Measurements from ENCODE around the gene CACNB4. TPM values are rescaled to one million over a fixed set of nuclear protein-coding genes. Genes with fewer than 3 reads are reported as not detected.
A peak's percentile ranks its signal among the peaks of the same experiment; 100 is the strongest.
"Not testable (repeated sequence)": the region's sequence is repeated elsewhere in the genome, so short reads cannot be mapped to it uniquely, and the experiment has no call there.

The CACNB4 gene
- total and polyA plus RNA-seq, 2 donors = 3.0 to 3.5 TPM

GRCh38 chr2:152094014-152094413, 4.8 kb downstream of the CACNB4 start:
- H3K36me3 ChIP-seq (ENCODE audit: control insufficient read depth in 2 of 2, insufficient read depth in 2 of 2, low read length in 1 of 2) = no peaks in the 10 kb centered on the region
- peaks cover 0 to 4% of the 10 kb centered on the region in 2 donors for H3K4me1 ChIP-seq (ENCODE audit: control insufficient read depth in 2 of 2, insufficient read depth in 2 of 2, low read length in 2 of 2)
- DNase-seq (ENCODE audit: low read depth in 6 of 9, low spot score in 9 of 9) = no peak
- no peak overlapping the region for H3K4me3 ChIP-seq (ENCODE audit: low read length in 2 of 2)
- H3K27ac ChIP-seq (ENCODE audit: low read depth in 1 of 2, low read length in 1 of 2) = peak overlapping the region in 1 of 2 donors; percentile 24
- no peaks in the 10 kb centered on the region for H3K9me3 ChIP-seq (ENCODE audit: control insufficient read depth in 2 of 2, insufficient read depth in 1 of 2, low read length in 1 of 2)
- WGBS = 94% methylated on average over 2 of the region's 2 CpGs
- H3K27me3 ChIP-seq (ENCODE audit: control insufficient read depth in 2 of 2, insufficient read depth in 1 of 2, low read length in 1 of 2) = peaks cover 22 to 39% of the 10 kb centered on the region in 2 donors

- 85% methylated on average over 2 of the region's 2 CpGs for WGBS
- peak in 2 of 9 donors; percentile 10 to 38 for DNase-seq (ENCODE audit: low read depth in 6 of 9, low spot score in 9 of 9)
- no peak overlapping the region for H3K27ac ChIP-seq (ENCODE audit: low read depth in 1 of 2, low read length in 1 of 2)
- peaks cover 0 to 4% of the 10 kb centered on the region in 2 donors for H3K4me1 ChIP-seq (ENCODE audit: control insufficient read depth in 2 of 2, insufficient read depth in 2 of 2, low read length in 2 of 2)
- no peak overlapping the region for H3K4me3 ChIP-seq (ENCODE audit: low read length in 2 of 2)
- no peaks in the 10 kb centered on the region for H3K36me3 ChIP-seq (ENCODE audit: control insufficient read depth in 2 of 2, insufficient read depth in 2 of 2, low read length in 1 of 2)
- H3K27me3 ChIP-seq (ENCODE audit: control insufficient read depth in 2 of 2, insufficient read depth in 1 of 2, low read length in 1 of 2) = peaks cover 18 to 33% of the 10 kb centered on the region in 2 donors
- H3K9me3 ChIP-seq (ENCODE audit: control insufficient read depth in 2 of 2, insufficient read depth in 1 of 2, low read length in 1 of 2) = no peaks in the 10 kb centered on the region
Observed at GRCh38 chr2:152093464-152093863, 5.4 kb downstream of the CACNB4 start.

GRCh38 chr2:152092095-152092494, 6.7 kb downstream of the CACNB4 start:
- WGBS = 98% methylated on average over 2 of the region's 2 CpGs
- H3K36me3 ChIP-seq (ENCODE audit: control insufficient read depth in 2 of 2, insufficient read depth in 2 of 2, low read length in 1 of 2) = no peaks in the 10 kb centered on the region

GRCh38 chr2:152090726-152091125, 8.1 kb downstream of the CACNB4 start:
- H3K36me3 ChIP-seq (ENCODE audit: control insufficient read depth in 2 of 2, insufficient read depth in 2 of 2, low read length in 1 of 2); DNase-seq (ENCODE audit: low read depth in 6 of 9, low spot score in 9 of 9); H3K27me3 ChIP-seq (ENCODE audit: control insufficient read depth in 2 of 2, insufficient read depth in 1 of 2, low read length in 1 of 2); H3K27ac ChIP-seq (ENCODE audit: low read depth in 1 of 2, low read length in 1 of 2); H3K4me1 ChIP-seq (ENCODE audit: control insufficient read depth in 2 of 2, insufficient read depth in 2 of 2, low read length in 2 of 2); H3K9me3 ChIP-seq (ENCODE audit: control insufficient read depth in 2 of 2, insufficient read depth in 1 of 2, low read length in 1 of 2); H3K4me3 ChIP-seq (ENCODE audit: low read length in 2 of 2): not testable (repeated sequence)
- 97% methylated on average over 4 of the region's 4 CpGs for WGBS

More at GRCh38 chr2:152092095-152092494, 6.7 kb downstream of the CACNB4 start:
- peaks cover 0 to 4% of the 10 kb centered on the region in 2 donors for H3K4me1 ChIP-seq (ENCODE audit: control insufficient read depth in 2 of 2, insufficient read depth in 2 of 2, low read length in 2 of 2)
- no peaks in the 10 kb centered on the region for H3K9me3 ChIP-seq (ENCODE audit: control insufficient read depth in 2 of 2, insufficient read depth in 1 of 2, low read length in 1 of 2)
- H3K4me3 ChIP-seq (ENCODE audit: low read length in 2 of 2) = no peak overlapping the region
- no peak for DNase-seq (ENCODE audit: low read depth in 6 of 9, low spot score in 9 of 9)
- peaks cover 4 to 20% of the 10 kb centered on the region in 2 donors for H3K27me3 ChIP-seq (ENCODE audit: control insufficient read depth in 2 of 2, insufficient read depth in 1 of 2, low read length in 1 of 2)
- no peak overlapping the region for H3K27ac ChIP-seq (ENCODE audit: low read depth in 1 of 2, low read length in 1 of 2)

- H3K27me3 ChIP-seq (ENCODE audit: control insufficient read depth in 2 of 2, insufficient read depth in 1 of 2, low read length in 1 of 2) = peaks cover 0 to 2% of the 10 kb centered on the region in 2 donors
- H3K9me3 ChIP-seq (ENCODE audit: control insufficient read depth in 2 of 2, insufficient read depth in 1 of 2, low read length in 1 of 2) = no peaks in the 10 kb centered on the region
- WGBS = 19% methylated on average over 2 of the region's 2 CpGs
- DNase-seq (ENCODE audit: low read depth in 6 of 9, low spot score in 9 of 9) = no peak
- no peaks in the 10 kb centered on the region for H3K36me3 ChIP-seq (ENCODE audit: control insufficient read depth in 2 of 2, insufficient read depth in 2 of 2, low read length in 1 of 2)
- no peak overlapping the region for H3K27ac ChIP-seq (ENCODE audit: low read depth in 1 of 2, low read length in 1 of 2)
- H3K4me1 ChIP-seq (ENCODE audit: control insufficient read depth in 2 of 2, insufficient read depth in 2 of 2, low read length in 2 of 2) = peaks cover 0 to 4% of the 10 kb centered on the region in 2 donors
- H3K4me3 ChIP-seq (ENCODE audit: low read length in 2 of 2) = no peak overlapping the region
Observed at GRCh38 chr2:152089238-152089637, 9.6 kb downstream of the CACNB4 start.

GRCh38 chr2:152088006-152088405, 10.8 kb downstream of the CACNB4 start:
- H3K4me3 ChIP-seq (ENCODE audit: low read length in 2 of 2) = no peak overlapping the region
- DNase-seq (ENCODE audit: low read depth in 6 of 9, low spot score in 9 of 9) = no peak
- H3K9me3 ChIP-seq (ENCODE audit: control insufficient read depth in 2 of 2, insufficient read depth in 1 of 2, low read length in 1 of 2) = no peaks in the 10 kb centered on the region
- H3K36me3 ChIP-seq (ENCODE audit: control insufficient read depth in 2 of 2, insufficient read depth in 2 of 2, low read length in 1 of 2) = no peaks in the 10 kb centered on the region
- H3K27ac ChIP-seq (ENCODE audit: low read depth in 1 of 2, low read length in 1 of 2) = no peak overlapping the region
- no peaks in the 10 kb centered on the region for H3K4me1 ChIP-seq (ENCODE audit: control insufficient read depth in 2 of 2, insufficient read depth in 2 of 2, low read length in 2 of 2)
- H3K27me3 ChIP-seq (ENCODE audit: control insufficient read depth in 2 of 2, insufficient read depth in 1 of 2, low read length in 1 of 2) = no peaks in the 10 kb centered on the region
- 92% methylated on average over 3 of the region's 3 CpGs for WGBS

GRCh38 chr2:152086231-152086630, 12.6 kb downstream of the CACNB4 start:
- H3K4me1 ChIP-seq (ENCODE audit: control insufficient read depth in 2 of 2, insufficient read depth in 2 of 2, low read length in 2 of 2) = no peaks in the 10 kb centered on the region
- H3K27me3 ChIP-seq (ENCODE audit: control insufficient read depth in 2 of 2, insufficient read depth in 1 of 2, low read length in 1 of 2) = no peaks in the 10 kb centered on the region
- no peak overlapping the region for H3K27ac ChIP-seq (ENCODE audit: low read depth in 1 of 2, low read length in 1 of 2)
- no peak for DNase-seq (ENCODE audit: low read depth in 6 of 9, low spot score in 9 of 9)
- H3K4me3 ChIP-seq (ENCODE audit: low read length in 2 of 2) = no peak overlapping the region
- 99% methylated on average over 2 of the region's 2 CpGs for WGBS
- H3K36me3 ChIP-seq (ENCODE audit: control insufficient read depth in 2 of 2, insufficient read depth in 2 of 2, low read length in 1 of 2) = no peaks in the 10 kb centered on the region
- no peaks in the 10 kb centered on the region for H3K9me3 ChIP-seq (ENCODE audit: control insufficient read depth in 2 of 2, insufficient read depth in 1 of 2, low read length in 1 of 2)

- no peaks in the 10 kb centered on the region for H3K27me3 ChIP-seq (ENCODE audit: control insufficient read depth in 2 of 2, insufficient read depth in 1 of 2, low read length in 1 of 2)
- H3K4me3 ChIP-seq (ENCODE audit: low read length in 2 of 2) = no peak overlapping the region
- no peaks in the 10 kb centered on the region for H3K9me3 ChIP-seq (ENCODE audit: control insufficient read depth in 2 of 2, insufficient read depth in 1 of 2, low read length in 1 of 2)
- no peak for DNase-seq (ENCODE audit: low read depth in 6 of 9, low spot score in 9 of 9)
- 92% methylated on average over 6 of the region's 6 CpGs for WGBS
- no peaks in the 10 kb centered on the region for H3K4me1 ChIP-seq (ENCODE audit: control insufficient read depth in 2 of 2, insufficient read depth in 2 of 2, low read length in 2 of 2)
- H3K27ac ChIP-seq (ENCODE audit: low read depth in 1 of 2, low read length in 1 of 2) = no peak overlapping the region
- H3K36me3 ChIP-seq (ENCODE audit: control insufficient read depth in 2 of 2, insufficient read depth in 2 of 2, low read length in 1 of 2) = no peaks in the 10 kb centered on the region
Observed at GRCh38 chr2:152084076-152084475, 14.8 kb downstream of the CACNB4 start.

- no peak for DNase-seq (ENCODE audit: low read depth in 6 of 9, low spot score in 9 of 9)
- H3K27me3 ChIP-seq (ENCODE audit: control insufficient read depth in 2 of 2, insufficient read depth in 1 of 2, low read length in 1 of 2) = no peaks in the 10 kb centered on the region
- no peaks in the 10 kb centered on the region for H3K36me3 ChIP-seq (ENCODE audit: control insufficient read depth in 2 of 2, insufficient read depth in 2 of 2, low read length in 1 of 2)
- no peaks in the 10 kb centered on the region for H3K9me3 ChIP-seq (ENCODE audit: control insufficient read depth in 2 of 2, insufficient read depth in 1 of 2, low read length in 1 of 2)
- H3K27ac ChIP-seq (ENCODE audit: low read depth in 1 of 2, low read length in 1 of 2) = no peak overlapping the region
- 92% methylated on average over 6 of the region's 6 CpGs for WGBS
- H3K4me1 ChIP-seq (ENCODE audit: control insufficient read depth in 2 of 2, insufficient read depth in 2 of 2, low read length in 2 of 2) = no peaks in the 10 kb centered on the region
- H3K4me3 ChIP-seq (ENCODE audit: low read length in 2 of 2) = no peak overlapping the region
Observed at GRCh38 chr2:152083202-152083875, 15.5 kb downstream of the CACNB4 start.

Data from thymus (tissue), 11 donors.